Endodermal cell (in vitro differentiated cells): ENCODE data around the gene OCA2. TPM values are rescaled to one million over a fixed set of nuclear protein-coding genes. Genes with fewer than 3 reads are reported as not detected.
A peak's percentile ranks its signal among the peaks of the same experiment; 100 is the strongest.

Experiments used
- DNase-seq: peaks from one replicate; pipeline ENCODE4 v3.0.0-alpha.2; 2017
- H3K27ac ChIP-seq: 2 replicates; pipeline ENCODE4 v1.5.1; 2013; ENCODE audit warnings: mild to moderate bottlenecking, low read depth, low read length, moderate library complexity
- H3K27me3 ChIP-seq: 2 replicates; pipeline ENCODE4 v1.6.1; 2013; ENCODE audit warnings: mild to moderate bottlenecking, low read length, moderate library complexity; ENCODE audit not compliant: insufficient read depth, control insufficient read depth, poor library complexity, severe bottlenecking
- H3K36me3 ChIP-seq: 2 replicates; pipeline ENCODE4 v1.7.0; 2013; ENCODE audit warnings: mild to moderate bottlenecking, low read length, moderate library complexity; ENCODE audit not compliant: control insufficient read depth, insufficient read depth
- H3K4me1 ChIP-seq: one replicate; pipeline ENCODE4 v1.7.0; 2013; ENCODE audit warnings: low read length; ENCODE audit not compliant: control insufficient read depth, insufficient read depth
- H3K4me3 ChIP-seq: 2 replicates; pipeline ENCODE4 v1.5.1; 2013; ENCODE audit warnings: mild to moderate bottlenecking, low read length, moderate library complexity
- H3K9ac ChIP-seq: 2 replicates; pipeline ENCODE4 v1.6.1; 2013; ENCODE audit warnings: mild to moderate bottlenecking, low read length, moderate library complexity; ENCODE audit not compliant: poor library complexity, severe bottlenecking; ENCODE audit errors: extremely low read depth
- H3K9me3 ChIP-seq: 2 replicates; pipeline ENCODE4 v1.6.1; 2013; ENCODE audit warnings: mild to moderate bottlenecking, low read length, moderate library complexity; ENCODE audit not compliant: control insufficient read depth
- H3K27ac Mint-ChIP-seq: 2 replicates; pipeline ENCODE4 v1.8.0; 2020; ENCODE audit warnings: mixed read lengths
- H3K27me3 Mint-ChIP-seq: 2 replicates; pipeline ENCODE4 v1.8.0; 2021; ENCODE audit warnings: mild to moderate bottlenecking, mixed read lengths; ENCODE audit not compliant: insufficient read depth
- H3K36me3 Mint-ChIP-seq: 2 replicates; pipeline ENCODE4 v1.8.0; 2020; ENCODE audit warnings: low read depth, mixed read lengths
- H3K4me1 Mint-ChIP-seq: 2 replicates; pipeline ENCODE4 v1.8.0; 2020; ENCODE audit warnings: mixed read lengths
- H3K4me3 Mint-ChIP-seq: 2 replicates; pipeline ENCODE4 v1.8.0; 2020; ENCODE audit warnings: mild to moderate bottlenecking, moderate library complexity, mixed read lengths
- H3K9me3 Mint-ChIP-seq: 2 replicates; pipeline ENCODE4 v1.8.0; 2020; ENCODE audit warnings: mild to moderate bottlenecking, mixed read lengths
- WGBS, 2 experiments: methylation state at CpG; one replicate each; pipeline versions ENCODE4 v1.1.5 to v1.1.7; 2013; ENCODE audit warnings: missing lambda C conversion rate in 2 of 2, mixed read lengths in 1 of 2; ENCODE audit not compliant: insufficient coverage in 1 of 2, insufficient read length in 1 of 2; 5-methylcytosine and 5-hydroxymethylcytosine counted together
- total RNA-seq, 2 donors: library from RNA; stranded (reverse); fragmentation: NEBNext Ultra II Directional in 1 of 2; extraction: Animal tissue kit (Norgen Biotek cat#: 25700) in 1 of 2; gene quantifications; 2 replicates in 1 of 2; 3 replicates in 1 of 2; pipeline ENCODE4 v1.2.1, GENCODE V29; 2021
- TF ChIP-seq, protein P1 (sequence below): fragments of 200-600 bp; sonication (generic); conservative IDR thresholded peaks from 2 replicates; pipeline ENCODE4 v1.5.0; 2021; ENCODE audit warnings: antibody characterized with exemption, mild to moderate bottlenecking

The OCA2 gene
- total RNA-seq, 2 donors from 2014 or later: 0.29 to 0.84 TPM

- H3K4me1 Mint-ChIP-seq: peaks cover 15% of the 10 kb centered on the region
- no peak overlapping the region for H3K9ac ChIP-seq
- 33 to 53% methylated on average over 1 to 3 of the region's 3 CpGs for WGBS, 2 experiments
- peaks cover 7% of the 10 kb centered on the region for H3K4me1 ChIP-seq
- peaks cover 39% of the 10 kb centered on the region for H3K9me3 Mint-ChIP-seq
- no peaks in the 10 kb centered on the region for H3K36me3 ChIP-seq
- no peak overlapping the region for H3K4me3 Mint-ChIP-seq
- H3K9me3 ChIP-seq: peaks cover 56% of the 10 kb centered on the region
- TF ChIP-seq, protein P1, sequence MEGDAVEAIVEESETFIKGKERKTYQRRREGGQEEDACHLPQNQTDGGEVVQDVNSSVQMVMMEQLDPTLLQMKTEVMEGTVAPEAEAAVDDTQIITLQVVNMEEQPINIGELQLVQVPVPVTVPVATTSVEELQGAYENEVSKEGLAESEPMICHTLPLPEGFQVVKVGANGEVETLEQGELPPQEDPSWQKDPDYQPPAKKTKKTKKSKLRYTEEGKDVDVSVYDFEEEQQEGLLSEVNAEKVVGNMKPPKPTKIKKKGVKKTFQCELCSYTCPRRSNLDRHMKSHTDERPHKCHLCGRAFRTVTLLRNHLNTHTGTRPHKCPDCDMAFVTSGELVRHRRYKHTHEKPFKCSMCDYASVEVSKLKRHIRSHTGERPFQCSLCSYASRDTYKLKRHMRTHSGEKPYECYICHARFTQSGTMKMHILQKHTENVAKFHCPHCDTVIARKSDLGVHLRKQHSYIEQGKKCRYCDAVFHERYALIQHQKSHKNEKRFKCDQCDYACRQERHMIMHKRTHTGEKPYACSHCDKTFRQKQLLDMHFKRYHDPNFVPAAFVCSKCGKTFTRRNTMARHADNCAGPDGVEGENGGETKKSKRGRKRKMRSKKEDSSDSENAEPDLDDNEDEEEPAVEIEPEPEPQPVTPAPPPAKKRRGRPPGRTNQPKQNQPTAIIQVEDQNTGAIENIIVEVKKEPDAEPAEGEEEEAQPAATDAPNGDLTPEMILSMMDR: no peak
- no peaks in the 10 kb centered on the region for H3K27me3 ChIP-seq
- H3K27ac Mint-ChIP-seq: peak overlapping the region; percentile 74
- H3K27ac ChIP-seq: no peak overlapping the region
- H3K27me3 Mint-ChIP-seq: peaks cover 6% of the 10 kb centered on the region
- DNase-seq: no peak
- no peaks in the 10 kb centered on the region for H3K36me3 Mint-ChIP-seq
- H3K4me3 ChIP-seq: peak overlapping the region; percentile 73
Observed at GRCh38 chr15:28066231-28066630, 32.9 kb downstream of the OCA2 start.

DNA sequence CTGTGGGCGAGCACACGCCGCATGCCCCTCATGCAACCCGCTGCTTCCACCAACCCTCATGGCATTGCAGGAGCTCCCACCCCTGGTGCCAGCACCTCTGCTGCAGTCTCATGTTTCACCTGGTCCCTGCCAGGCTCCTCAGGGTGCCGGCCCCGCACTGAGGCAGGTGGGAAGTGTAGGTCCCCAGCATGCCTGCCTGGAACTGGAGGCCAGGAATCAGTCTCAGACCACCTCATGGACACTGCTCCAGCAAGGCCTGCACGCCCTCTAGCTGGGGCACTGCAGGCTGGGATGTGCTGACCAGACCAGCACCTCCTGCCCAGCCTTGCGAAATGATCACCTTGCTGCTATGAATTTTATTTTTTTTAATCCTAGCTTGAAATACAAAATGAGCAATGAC lies 39.1 kb downstream of the OCA2 start:
- no peak overlapping the region for H3K4me3 ChIP-seq
- peaks cover 4% of the 10 kb centered on the region for H3K27me3 Mint-ChIP-seq
- no peaks in the 10 kb centered on the region for H3K4me1 Mint-ChIP-seq
- WGBS, 2 experiments: 63 to 94% methylated on average over 2 to 8 of the region's 8 CpGs
- H3K4me3 Mint-ChIP-seq: no peak overlapping the region
- no peak overlapping the region for H3K9ac ChIP-seq
- H3K27ac Mint-ChIP-seq: no peak overlapping the region
- no peaks in the 10 kb centered on the region for H3K36me3 Mint-ChIP-seq
- H3K27me3 ChIP-seq: no peaks in the 10 kb centered on the region
- no peak for DNase-seq
- H3K9me3 Mint-ChIP-seq: peaks cover 34% of the 10 kb centered on the region
- H3K9me3 ChIP-seq: peaks cover 44% of the 10 kb centered on the region
- H3K36me3 ChIP-seq: no peaks in the 10 kb centered on the region
- TF ChIP-seq, protein P1: peak; percentile 28
- H3K4me1 ChIP-seq: peaks cover 2% of the 10 kb centered on the region
- H3K27ac ChIP-seq: no peak overlapping the region

DNA sequence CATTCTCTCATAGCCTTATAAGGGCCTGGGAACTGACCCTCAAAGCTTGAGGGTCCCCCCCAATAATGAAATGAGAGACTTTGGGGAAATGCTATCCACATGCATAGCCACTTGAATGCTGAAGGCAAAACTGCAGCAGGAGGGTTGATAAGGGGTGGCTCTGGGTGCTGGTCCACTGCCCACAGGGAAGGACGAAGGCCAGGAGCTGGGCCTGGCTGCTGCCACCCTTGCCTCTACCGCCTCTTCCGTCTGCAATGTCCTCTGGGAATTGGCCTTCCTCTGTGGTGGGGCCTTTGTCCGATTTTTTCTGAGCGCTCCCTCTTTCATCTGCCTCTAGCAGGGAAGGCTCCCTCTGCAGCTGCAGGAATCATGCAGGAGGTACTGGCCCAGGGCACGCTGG lies 41.0 kb downstream of the OCA2 start:
- H3K4me3 ChIP-seq: no peak overlapping the region
- H3K27me3 ChIP-seq: no peaks in the 10 kb centered on the region
- no peak overlapping the region for H3K27ac ChIP-seq
- no peak overlapping the region for H3K9ac ChIP-seq
- no peak overlapping the region for H3K27ac Mint-ChIP-seq
- no peaks in the 10 kb centered on the region for H3K4me1 Mint-ChIP-seq
- H3K9me3 ChIP-seq: peaks cover 25% of the 10 kb centered on the region
- H3K36me3 Mint-ChIP-seq: no peaks in the 10 kb centered on the region
- peaks cover 23% of the 10 kb centered on the region for H3K9me3 Mint-ChIP-seq
- H3K27me3 Mint-ChIP-seq: no peaks in the 10 kb centered on the region
- TF ChIP-seq, protein P1: no peak
- no peaks in the 10 kb centered on the region for H3K4me1 ChIP-seq
- no peak for DNase-seq
- H3K36me3 ChIP-seq: no peaks in the 10 kb centered on the region
- WGBS, 2 experiments: 90 to 100% methylated on average over 3 to 6 of the region's 6 CpGs
- H3K4me3 Mint-ChIP-seq: no peak overlapping the region
